OCI-LY3 (cell line): ENCODE data around the gene CTRB2.
"Not testable (repeated sequence)": the region's sequence is repeated elsewhere in the genome, so short reads cannot be mapped to it uniquely, and the experiment has no call there.

Experiments used
- H2AFZ ChIP-seq: fragments of 200-600, 300-600 bp; shearing (Covaris generic); 2 replicates; pipeline ENCODE4 v1.6.0; 2014; ENCODE audit warnings: antibody characterized with exemption, low read depth, low read length
- H3K27ac ChIP-seq: fragments of 200-600, 300-600 bp; sonication (generic); 2 replicates; pipeline ENCODE4 v1.5.1; 2014; ENCODE audit warnings: mild to moderate bottlenecking, low read length, moderate library complexity, mixed read lengths
- H3K27me3 ChIP-seq: fragments of 200-600, 300-600 bp; sonication (generic); 2 replicates; pipeline ENCODE4 v1.6.1; 2014; ENCODE audit warnings: low read depth, low read length, mixed read lengths
- H3K36me3 ChIP-seq: fragments of 200-600, 300-600 bp; sonication (generic); replicated peaks from 2 replicates; pipeline ENCODE3; 2014; ENCODE audit warnings: low read depth, low read length, mixed read lengths
- H3K4me1 ChIP-seq: fragments of 300-600, 200-600 bp; sonication (generic); 2 replicates; pipeline ENCODE4 v1.6.1; 2014; ENCODE audit warnings: low read length, mixed read lengths
- H3K4me2 ChIP-seq: fragments of 200-600, 300-600 bp; sonication (generic); 2 replicates; pipeline ENCODE4 v1.6.1; 2014; ENCODE audit warnings: low read length, mixed read lengths
- H3K4me3 ChIP-seq: fragments of 300-600, 200-600 bp; sonication (generic); 2 replicates; pipeline ENCODE4 v1.5.1; 2014; ENCODE audit warnings: antibody characterized with exemption, mild to moderate bottlenecking, low read length, moderate library complexity
- H3K79me2 ChIP-seq: fragments of 300-600, 200-600 bp; shearing (Covaris generic); 2 replicates; pipeline ENCODE4 v1.6.1; 2014; ENCODE audit warnings: mild to moderate bottlenecking, low read length, mixed read lengths
- H3K9ac ChIP-seq: fragments of 300-600, 200-600 bp; shearing (Covaris generic); 2 replicates; pipeline ENCODE4 v1.6.0; 2014; ENCODE audit warnings: mild to moderate bottlenecking, low read length, moderate library complexity
- H3K9me3 ChIP-seq: fragments of 200-600, 300-600 bp; shearing (Covaris generic); 2 replicates; pipeline ENCODE4 v1.6.1; 2014; ENCODE audit warnings: low read length, mixed read lengths; ENCODE audit not compliant: insufficient read depth
- H4K20me1 ChIP-seq: fragments of 200-600, 300-600 bp; sonication (generic); 2 replicates; pipeline ENCODE4 v1.6.1; 2016; ENCODE audit warnings: low read length, mixed read lengths; ENCODE audit not compliant: insufficient read depth
- EZH2phosphoT487 ChIP-seq: fragments of 200-600 bp; shearing (Covaris generic); IDR thresholded peaks from 2 replicates; pipeline ENCODE4 v1.6.1; 2018; ENCODE audit warnings: antibody characterized with exemption, mixed run types, low read depth
- TF ChIP-seq, protein P1 (sequence below): fragments of 200-600, 300-600 bp; sonication (generic); IDR thresholded peaks from 2 replicates; pipeline ENCODE4 v1.5.1; 2014; ENCODE audit warnings: antibody characterized with exemption, low read length, low read depth

CTRB2 gene

GRCh38 chr16:75241955-75242354, 35.0 kb upstream of the CTRB2 start:
- Histone ChIP-seq H3K9ac (no peak overlapping the region), H3K9me3 (no peaks in the 10 kb centered on the region), H3K36me3 (no peaks in the 10 kb centered on the region), H3K27me3 (no peaks in the 10 kb centered on the region), H4K20me1 (peaks cover 6% of the 10 kb centered on the region; the same call in 1 of the 2 replicates), H3K4me2 (no peak overlapping the region), H2AFZ (no peak overlapping the region), H3K4me1 (peaks cover 14% of the 10 kb centered on the region), H3K4me3 (no peak overlapping the region), H3K27ac (no peak overlapping the region), H3K79me2 (no peaks in the 10 kb centered on the region)
- TF ChIP-seq, protein P1, sequence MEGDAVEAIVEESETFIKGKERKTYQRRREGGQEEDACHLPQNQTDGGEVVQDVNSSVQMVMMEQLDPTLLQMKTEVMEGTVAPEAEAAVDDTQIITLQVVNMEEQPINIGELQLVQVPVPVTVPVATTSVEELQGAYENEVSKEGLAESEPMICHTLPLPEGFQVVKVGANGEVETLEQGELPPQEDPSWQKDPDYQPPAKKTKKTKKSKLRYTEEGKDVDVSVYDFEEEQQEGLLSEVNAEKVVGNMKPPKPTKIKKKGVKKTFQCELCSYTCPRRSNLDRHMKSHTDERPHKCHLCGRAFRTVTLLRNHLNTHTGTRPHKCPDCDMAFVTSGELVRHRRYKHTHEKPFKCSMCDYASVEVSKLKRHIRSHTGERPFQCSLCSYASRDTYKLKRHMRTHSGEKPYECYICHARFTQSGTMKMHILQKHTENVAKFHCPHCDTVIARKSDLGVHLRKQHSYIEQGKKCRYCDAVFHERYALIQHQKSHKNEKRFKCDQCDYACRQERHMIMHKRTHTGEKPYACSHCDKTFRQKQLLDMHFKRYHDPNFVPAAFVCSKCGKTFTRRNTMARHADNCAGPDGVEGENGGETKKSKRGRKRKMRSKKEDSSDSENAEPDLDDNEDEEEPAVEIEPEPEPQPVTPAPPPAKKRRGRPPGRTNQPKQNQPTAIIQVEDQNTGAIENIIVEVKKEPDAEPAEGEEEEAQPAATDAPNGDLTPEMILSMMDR, result no peak
- TF ChIP-seq EZH2phosphoT487, result no peak

DNA sequence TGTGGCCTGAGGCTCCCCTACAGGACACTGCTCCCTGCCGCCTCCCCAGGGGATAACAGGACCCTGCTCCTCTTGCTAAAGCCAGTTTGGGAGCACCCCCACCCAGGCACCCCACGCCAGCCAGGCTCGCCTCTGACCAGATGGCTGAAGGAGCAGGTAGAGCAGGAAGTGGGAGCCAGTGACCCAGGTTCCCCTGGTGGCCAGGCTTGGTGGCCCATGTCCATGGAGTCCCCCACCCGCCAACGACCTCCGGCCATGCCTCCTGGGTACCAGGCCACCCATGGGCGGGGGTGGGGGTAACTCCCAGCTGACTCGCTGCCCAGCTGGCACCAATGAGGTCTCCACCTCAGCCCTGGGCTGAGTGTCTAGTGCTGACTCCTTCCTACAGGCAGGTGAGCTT, 34.5 kb upstream of the CTRB2 start:
- TF ChIP-seq, protein P1, result no peak
- no peak for TF ChIP-seq EZH2phosphoT487
- no peak overlapping the region for H3K4me3 ChIP-seq
- no peaks in the 10 kb centered on the region for H3K27me3 ChIP-seq
- no peaks in the 10 kb centered on the region for H3K79me2 ChIP-seq
- H3K4me2 ChIP-seq, result no peak overlapping the region
- peaks cover 3% of the 10 kb centered on the region; the same call in 1 of the 2 replicates for H4K20me1 ChIP-seq
- no peak overlapping the region for H3K27ac ChIP-seq
- H3K9me3 ChIP-seq, result no peaks in the 10 kb centered on the region
- H3K36me3 ChIP-seq, result no peaks in the 10 kb centered on the region
- H3K9ac ChIP-seq, result no peak overlapping the region
- peaks cover 14% of the 10 kb centered on the region for H3K4me1 ChIP-seq
- H2AFZ ChIP-seq, result no peak overlapping the region

- not testable (repeated sequence) for H3K4me2 ChIP-seq, H3K36me3 ChIP-seq, H2AFZ ChIP-seq, H3K4me3 ChIP-seq, H3K79me2 ChIP-seq, H3K27me3 ChIP-seq, H3K27ac ChIP-seq, H3K9me3 ChIP-seq, H3K9ac ChIP-seq, H4K20me1 ChIP-seq
- H3K4me1 ChIP-seq, result peaks cover 14% of the 10 kb centered on the region
Measured at GRCh38 chr16:75240633-75241032, 33.7 kb upstream of the CTRB2 start.

DNA sequence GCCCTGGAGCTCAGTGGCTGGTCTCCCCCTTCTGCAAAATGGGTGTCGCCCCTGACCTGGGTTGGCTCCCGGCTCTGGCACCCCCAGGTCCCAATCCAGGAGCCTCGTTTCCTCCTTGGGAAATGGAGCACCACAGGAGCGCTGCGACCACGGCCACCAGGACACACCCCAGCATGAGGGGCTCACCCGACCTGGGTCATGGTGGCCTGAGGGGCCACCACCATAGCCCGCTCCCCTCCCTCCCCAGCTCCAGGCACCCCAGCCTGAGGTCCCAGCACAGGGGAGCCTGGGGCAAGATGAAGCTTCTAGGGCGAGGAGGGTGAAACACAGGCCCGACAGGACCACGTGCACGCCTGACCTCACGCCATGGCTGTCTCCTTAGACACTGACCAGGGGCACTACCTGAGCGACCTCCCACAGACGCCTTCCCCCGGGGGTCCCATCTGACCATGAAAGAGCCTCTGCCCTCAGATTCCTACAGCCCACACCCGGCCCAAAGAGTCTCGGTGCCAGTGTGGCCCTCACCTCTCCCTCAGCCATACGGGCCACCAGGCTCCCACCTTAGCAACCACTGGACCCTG, 32.7 kb upstream of the CTRB2 start:
- H3K4me3 ChIP-seq, result no peak overlapping the region
- no peak overlapping the region for H3K27ac ChIP-seq
- H3K9me3 ChIP-seq, result no peaks in the 10 kb centered on the region
- H4K20me1 ChIP-seq, result peaks cover 3% of the 10 kb centered on the region; the same call in 1 of the 2 replicates
- peaks cover 6% of the 10 kb centered on the region for H3K4me1 ChIP-seq
- H3K36me3 ChIP-seq, result no peaks in the 10 kb centered on the region
- H3K9ac ChIP-seq, result no peak overlapping the region
- TF ChIP-seq, protein P1, result no peak
- no peak for TF ChIP-seq EZH2phosphoT487
- no peaks in the 10 kb centered on the region for H3K27me3 ChIP-seq
- no peak overlapping the region for H3K4me2 ChIP-seq
- H2AFZ ChIP-seq, result no peak overlapping the region
- no peaks in the 10 kb centered on the region for H3K79me2 ChIP-seq
